GM23338 (cell line): ENCODE data around the gene TRIB2. TPM values are rescaled to one million over a fixed set of nuclear protein-coding genes. Genes with fewer than 3 reads are reported as not detected.

Experiments used
- ATAC-seq: fragments of 200-7000 bp; cut with Tn5 transposase; 3 replicates; pipeline ENCODE4 v1.9.1; 2020
- DNase-seq: peaks from one replicate; pipeline ENCODE4 v3.0.0-alpha.2; 2015; ENCODE audit warnings: low spot score
- H2AFZ ChIP-seq: fragments of 200-600 bp; sonication (generic); 2 replicates; pipeline ENCODE4 v1.8.0; 2016; ENCODE audit warnings: antibody characterized with exemption, mild to moderate bottlenecking, moderate library complexity
- H3F3A ChIP-seq: fragments of 200-600 bp; sonication (generic); replicated peaks from 2 replicates; pipeline ENCODE4 v1.8.0; 2017; ENCODE audit warnings: antibody characterized with exemption, mixed run types, low read depth
- H3K27ac ChIP-seq: fragments of 200-600 bp; sonication (generic); 2 replicates; pipeline ENCODE4 v1.6.1; 2016; ENCODE audit warnings: low read depth
- H3K27me3 ChIP-seq: fragments of 200-600 bp; sonication (generic); 2 replicates; pipeline ENCODE4 v1.8.0; 2016; ENCODE audit warnings: mild to moderate bottlenecking, mixed run types, moderate library complexity; ENCODE audit not compliant: insufficient read depth
- H3K36me3 ChIP-seq: fragments of 200-600 bp; sonication (generic); 2 replicates; pipeline ENCODE4 v1.8.0; 2016; ENCODE audit warnings: mild to moderate bottlenecking; ENCODE audit not compliant: insufficient read depth
- H3K4me1 ChIP-seq: fragments of 200-600 bp; sonication (generic); 2 replicates; pipeline ENCODE4 v1.8.0; 2016; ENCODE audit warnings: mild to moderate bottlenecking, moderate library complexity; ENCODE audit not compliant: insufficient read depth
- H3K4me2 ChIP-seq: fragments of 200-600 bp; sonication (generic); 2 replicates; pipeline ENCODE4 v1.7.1; 2017; ENCODE audit warnings: mixed run types
- H3K4me3 ChIP-seq: fragments of 200-600 bp; sonication (generic); 2 replicates; pipeline ENCODE4 v1.6.1; 2016; ENCODE audit warnings: mixed run types
- H3K79me2 ChIP-seq: fragments of 200-600 bp; sonication (generic); replicated peaks from 2 replicates; pipeline ENCODE4 v1.8.0; 2017; ENCODE audit warnings: mild to moderate bottlenecking; ENCODE audit not compliant: insufficient read depth
- H3K9me2 ChIP-seq: fragments of 200-600 bp; sonication (generic); 2 replicates; pipeline ENCODE4 v1.8.0; 2017; ENCODE audit not compliant: insufficient read depth
- H4K20me1 ChIP-seq: fragments of 200-600 bp; sonication (generic); replicated peaks from 2 replicates; pipeline ENCODE4 v1.8.0; 2017; ENCODE audit warnings: mild to moderate bottlenecking; ENCODE audit not compliant: insufficient read depth
- H3K27ac Mint-ChIP-seq: 2 replicates; pipeline ENCODE4 v1.8.0; 2020; ENCODE audit warnings: inconsistent platforms, mild to moderate bottlenecking, moderate library complexity, mixed read lengths
- H3K27me3 Mint-ChIP-seq: 3 replicates; pipeline ENCODE4 v1.8.0; 2022; ENCODE audit warnings: low read depth, mild to moderate bottlenecking, moderate library complexity, mixed read lengths, inconsistent platforms; ENCODE audit not compliant: insufficient read depth, poor library complexity
- H3K36me3 Mint-ChIP-seq: 3 replicates; pipeline ENCODE4 v1.8.0; 2021; ENCODE audit warnings: low read depth, mild to moderate bottlenecking, inconsistent platforms, moderate library complexity, mixed read lengths
- H3K4me1 Mint-ChIP-seq: 3 replicates; pipeline ENCODE4 v1.8.0; 2020; ENCODE audit warnings: mild to moderate bottlenecking, inconsistent platforms, mixed read lengths
- H3K4me3 Mint-ChIP-seq: 3 replicates; pipeline ENCODE4 v1.8.0; 2021; ENCODE audit warnings: moderate library complexity, mild to moderate bottlenecking, inconsistent platforms, mixed read lengths
- H3K9me3 Mint-ChIP-seq: 3 replicates; pipeline ENCODE4 v1.8.0; 2020; ENCODE audit warnings: moderate library complexity, mild to moderate bottlenecking, inconsistent platforms, mixed read lengths
- CREB1 ChIP-seq: fragments of 250-450 bp; sonication (Bioruptor Pico); IDR thresholded peaks from 2 replicates; pipeline ENCODE4 v1.5.0; 2020; ENCODE audit warnings: low read depth, mild to moderate bottlenecking, moderate library complexity
- CTCF ChIP-seq, 2 experiments: fragments of 200-600 bp in 1 of 2; sonication (generic) in 1 of 2; conservative IDR thresholded peaks; 2 replicates each; pipeline versions ENCODE4 v1.5.1 to v1.6.1; 2016 to 2017; ENCODE audit warnings: antibody characterized with exemption in 2 of 2, low read depth in 2 of 2, mild to moderate bottlenecking in 2 of 2, moderate library complexity in 1 of 2
- ETS1 ChIP-seq: IDR thresholded peaks from 2 replicates; pipeline ENCODE4 v1.6.1; 2016; ENCODE audit warnings: antibody characterized with exemption
- EZH2 ChIP-seq: fragments of 200-600 bp; sonication (generic); IDR thresholded peaks from one replicate; pipeline ENCODE4 v1.8.0; 2017; ENCODE audit warnings: antibody characterized with exemption, mild to moderate bottlenecking, low read depth; ENCODE audit not compliant: unreplicated experiment
- EZH2phosphoT487 ChIP-seq: fragments of 200-600 bp; sonication (generic); IDR thresholded peaks from one replicate; pipeline ENCODE4 v1.8.1; 2018; ENCODE audit warnings: antibody characterized with exemption; ENCODE audit not compliant: unreplicated experiment
- JUNB ChIP-seq: IDR thresholded peaks from one replicate; pipeline ENCODE4 v1.6.1; 2016; ENCODE audit warnings: antibody characterized with exemption; ENCODE audit not compliant: unreplicated experiment
- NANOG ChIP-seq: IDR thresholded peaks from 2 replicates; pipeline ENCODE4 v1.6.1; 2016; ENCODE audit warnings: antibody characterized with exemption, borderline replicate concordance
- POLR2AphosphoS5 ChIP-seq: IDR thresholded peaks from 2 replicates; pipeline ENCODE4 v1.6.1; 2016; ENCODE audit warnings: antibody characterized with exemption, low read depth
- REST ChIP-seq: IDR thresholded peaks from one replicate; pipeline ENCODE4 v1.6.1; 2018; ENCODE audit warnings: antibody characterized with exemption; ENCODE audit not compliant: unreplicated experiment
- STAT1 ChIP-seq: IDR thresholded peaks from one replicate; pipeline ENCODE4 v1.6.1; 2016; ENCODE audit warnings: antibody characterized with exemption; ENCODE audit not compliant: unreplicated experiment
- ZNF114 ChIP-seq: fragments of 250-450 bp; sonication (Bioruptor Pico); IDR thresholded peaks from 2 replicates; pipeline ENCODE4 v1.5.0; 2020; ENCODE audit warnings: mild to moderate bottlenecking, moderate library complexity
- ZNF331 ChIP-seq: fragments of 250-450 bp; sonication (Bioruptor Pico); IDR thresholded peaks from 2 replicates; pipeline ENCODE4 v1.5.0; 2020; ENCODE audit warnings: low read depth, mild to moderate bottlenecking, moderate library complexity
- ZNF462 ChIP-seq: fragments of 250-450 bp; sonication (Bioruptor Pico); IDR thresholded peaks from 2 replicates; pipeline ENCODE4 v1.5.0; 2020; ENCODE audit warnings: mild to moderate bottlenecking, moderate library complexity
- polyA plus RNA-seq: library from polyadenylated mRNA; unstranded; fragments of >200 nt; fragmentation: Nextera tagmentation; extraction: Ambion mirVana; gene quantifications from 2 replicates; pipeline ENCODE4 v1.2.1, GENCODE V29; 2016
- total RNA-seq: library from RNA; depleted of rRNA; stranded (reverse); fragments of >200 nt; shearing (Covaris generic); gene quantifications from 2 replicates; pipeline ENCODE4 v1.2.3, GENCODE V29; 2014

Gene TRIB2
- total and polyA plus RNA-seq, 2 experiments from 2014 or later: 40.3 to 109 TPM

- peaks cover 26% of the 10 kb centered on the region for H3K4me1 Mint-ChIP-seq
- no peak overlapping the region for H2AFZ ChIP-seq
Observed at GRCh38 chr2:12685956-12686355, 30.8 kb upstream of the TRIB2 start.

More at GRCh38 chr2:12685956-12686355, 30.8 kb upstream of the TRIB2 start:
- Histone ChIP-seq H3K4me2 (no peak overlapping the region), H4K20me1 (no peaks in the 10 kb centered on the region), H3K79me2 (no peaks in the 10 kb centered on the region), H3K36me3 (no peaks in the 10 kb centered on the region), H3K27me3 (no peaks in the 10 kb centered on the region), H3F3A (no peaks in the 10 kb centered on the region), H3K9me2 (peaks cover 4% of the 10 kb centered on the region; the same call in 1 of the 2 replicates), H3K4me1 (peaks cover 22% of the 10 kb centered on the region; the same call in 1 of the 2 replicates), H3K4me3 (no peak overlapping the region), H3K27ac (no peak overlapping the region)
- TF ChIP-seq CTCF (conservative IDR thresholded peaks at IDR 0.05; ENCODE audit: low read depth in 2 of 2) (no peak), STAT1 (no peak), EZH2 (no peak), ETS1 (no peak), NANOG (no peak), ZNF462 (CRISPR knock-in tag) (no peak), POLR2AphosphoS5 (no peak), ZNF331 (CRISPR knock-in tag) (no peak), ZNF114 (no peak), JUNB (no peak), REST (no peak), EZH2phosphoT487 (no peak), CREB1 (CRISPR knock-in tag) (no peak)
- H3K27me3 Mint-ChIP-seq: peaks cover 5% of the 10 kb centered on the region
- H3K4me3 Mint-ChIP-seq: no peak overlapping the region
- ATAC-seq (no peak), DNase-seq (no peak)
- no peak overlapping the region for H3K27ac Mint-ChIP-seq
- peaks cover 20% of the 10 kb centered on the region; the same call in 2 of the 3 replicates for H3K9me3 Mint-ChIP-seq
- H3K36me3 Mint-ChIP-seq: peaks cover 9% of the 10 kb centered on the region
